Measurements from ENCODE around the gene SERPINA5. TPM values are rescaled to one million over a fixed set of nuclear protein-coding genes. Genes with fewer than 3 reads are reported as not detected.

SERPINA5 gene
- total RNA-seq, 1 experiment from 2014 or later: 3.0 TPM

GRCh38 chr14:94596361-94596760 lies 15.1 kb downstream of the SERPINA5 start:
- Histone ChIP-seq H3K9me2 (ENCODE audit: insufficient read depth) (no peaks in the 10 kb centered on the region), H3K4me2 (ENCODE audit: low read length) (no peak overlapping the region), H3K27me3 (ENCODE audit: insufficient read depth, low read length) (no peaks in the 10 kb centered on the region), H3K9ac (ENCODE audit: low read length) (no peak overlapping the region), H3K4me1 (ENCODE audit: control insufficient read depth in 1 of 2, insufficient read depth in 2 of 2, low read length in 2 of 2) (peaks cover 27 to 35% of the 10 kb centered on the region in 2 experiments), H3K27ac (ENCODE audit: low read depth, low read length) (no peak overlapping the region), H3K79me2 (ENCODE audit: insufficient read depth, low read length) (no peaks in the 10 kb centered on the region), H3K9me3 (ENCODE audit: control insufficient read depth in 1 of 2, insufficient read depth in 1 of 2, low read depth in 1 of 2, low read length in 2 of 2) (no peaks in the 10 kb centered on the region), H3K36me3 (ENCODE audit: control insufficient read depth in 1 of 2, insufficient read depth in 2 of 2, low read length in 2 of 2) (no peaks in the 10 kb centered on the region), H3K4me3 (replicated peaks in 1 of 2; ENCODE audit: low read depth in 1 of 2, low read length in 2 of 2) (no peak overlapping the region), H4K20me1 (ENCODE audit: insufficient read depth) (no peaks in the 10 kb centered on the region), H2AFZ (ENCODE audit: low read depth, low read length, poor library complexity, severe bottlenecking) (no peak overlapping the region)
- TF ChIP-seq REST (IDR thresholded peaks at IDR 0.05; ENCODE audit: low read depth): no peak
- no peak for TF ChIP-seq YY1 (IDR thresholded peaks at IDR 0.05; ENCODE audit: extremely low read depth, insufficient replicate concordance, low read depth, low read length)
- no peak for TF ChIP-seq CBX3 (IDR thresholded peaks at IDR 0.05; ENCODE audit: low read depth)
- no peak for TF ChIP-seq SP1 (IDR thresholded peaks at IDR 0.05; ENCODE audit: low read depth)
- TF ChIP-seq RAD21 (IDR thresholded peaks at IDR 0.05; ENCODE audit: low read depth): no peak
- no peak for TF ChIP-seq POLR2AphosphoS5 (IDR thresholded peaks at IDR 0.05; ENCODE audit: low read depth, low read length)
- TF ChIP-seq, protein P1, sequence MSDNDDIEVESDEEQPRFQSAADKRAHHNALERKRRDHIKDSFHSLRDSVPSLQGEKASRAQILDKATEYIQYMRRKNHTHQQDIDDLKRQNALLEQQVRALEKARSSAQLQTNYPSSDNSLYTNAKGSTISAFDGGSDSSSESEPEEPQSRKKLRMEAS (IDR thresholded peaks at IDR 0.05): no peak
- no peak for TF ChIP-seq POLR2A (IDR thresholded peaks at IDR 0.05; ENCODE audit: borderline replicate concordance, extremely low read depth, insufficient read depth, insufficient read length)
- TF ChIP-seq SRF (IDR thresholded peaks at IDR 0.05; ENCODE audit: low read depth): no peak
- TF ChIP-seq EZH2 (IDR thresholded peaks at IDR 0.05): no peak
- no peak for TF ChIP-seq ZBTB33 (IDR thresholded peaks at IDR 0.05; ENCODE audit: extremely low read depth, insufficient replicate concordance, low read length)
- no peak for TF ChIP-seq TCF7L2 (IDR thresholded peaks at IDR 0.05; ENCODE audit: borderline replicate concordance, extremely low read depth, insufficient read depth, insufficient read length)
- TF ChIP-seq EZH2phosphoT487 (IDR thresholded peaks at IDR 0.05; ENCODE audit: borderline replicate concordance): no peak
- no peak for TF ChIP-seq CEBPB (IDR thresholded peaks at IDR 0.05; ENCODE audit: low read depth)
- TF ChIP-seq ZNF274 (IDR thresholded peaks at IDR 0.05; ENCODE audit: low read depth, low read length): no peak
- TF ChIP-seq ATF3 (IDR thresholded peaks at IDR 0.05): no peak
- TF ChIP-seq FOSL1 (IDR thresholded peaks at IDR 0.05; ENCODE audit: low read depth): no peak
- TF ChIP-seq ZFX (IDR thresholded peaks at IDR 0.05): no peak
- DNase-seq (ENCODE audit: low read depth, low spot score) (no peak), ATAC-seq (no peak)
- intact Hi-C loops (cut with micrococcal nuclease): no loop called here
- BruUV-seq (replicated peaks): no TSS peak
- ChIA-PET CTCF (no interaction called here), RAD21 (ENCODE audit: low non-redundant PET in 1 of 2, low total read pairs in 2 of 2, uncharacterized antibody in 2 of 2, unreplicated experiment in 2 of 2) (no interaction called here), POLR2A (no interaction called here)
